HepG2 (cell line): ENCODE data around the gene NCBP1.

ENCODE experiments used
- AFF4 ChIP-seq: sonication (generic); formaldehyde crosslinking; IDR thresholded peaks from 2 replicates; pipeline ENCODE4 v1.4.0; 2020; ENCODE audit warnings: missing genetic modification reagents
- CHD4 ChIP-seq: fragments of 200-600 bp; sonication (generic); IDR thresholded peaks from 2 replicates; pipeline ENCODE4 v1.7.0; 2017; ENCODE audit warnings: mild to moderate bottlenecking, low read length, borderline replicate concordance
- HHEX ChIP-seq: IDR thresholded peaks from 2 replicates; pipeline ENCODE4 v1.6.1; 2016; ENCODE audit warnings: control low read depth
- JUN ChIP-seq: sonication (generic); formaldehyde crosslinking; IDR thresholded peaks from 2 replicates; pipeline ENCODE4 v1.4.0; 2020; ENCODE audit warnings: mild to moderate bottlenecking, missing genetic modification reagents
- MAF1 ChIP-seq: sonication (generic); formaldehyde crosslinking; IDR thresholded peaks from 2 replicates; pipeline ENCODE4 v1.5.0; 2020; ENCODE audit warnings: missing genetic modification reagents, borderline replicate concordance
- NFKBIZ ChIP-seq: IDR thresholded peaks from 2 replicates; pipeline ENCODE4 v1.6.1; 2018; ENCODE audit warnings: missing genetic modification reagents, missing compliant biosample characterization
- RELA ChIP-seq: sonication (generic); formaldehyde crosslinking; IDR thresholded peaks from 2 replicates; pipeline ENCODE4 v1.4.0; 2020; ENCODE audit warnings: missing genetic modification reagents
- RFX3 ChIP-seq: IDR thresholded peaks from 2 replicates; pipeline ENCODE4 v1.6.1; 2016; ENCODE audit warnings: missing biosample characterization, missing genetic modification reagents
- SMC3 ChIP-seq: IDR thresholded peaks from 2 replicates; pipeline ENCODE4 v1.6.1; 2011; ENCODE audit warnings: low read length, improper control_type of control experiment
- ZFP1 ChIP-seq: IDR thresholded peaks from 2 replicates; pipeline ENCODE4 v1.6.1; 2016
- ZNF317 ChIP-seq: sonication (generic); formaldehyde crosslinking; IDR thresholded peaks from 2 replicates; pipeline ENCODE4 v1.5.0; 2020; ENCODE audit warnings: mild to moderate bottlenecking, missing genetic modification reagents
- TF ChIP-seq, protein P1 (sequence below), 2 experiments: sonication (generic) in 1 of 2; formaldehyde crosslinking in 1 of 2; IDR thresholded peaks; 2 replicates each; pipeline versions ENCODE4 v1.5.1 to v1.6.1; 2011 to 2020; ENCODE audit warnings: borderline replicate concordance in 1 of 2, low read depth in 1 of 2, low read length in 1 of 2, mild to moderate bottlenecking in 1 of 2, missing genetic modification reagents in 1 of 2, moderate library complexity in 1 of 2

DNA sequence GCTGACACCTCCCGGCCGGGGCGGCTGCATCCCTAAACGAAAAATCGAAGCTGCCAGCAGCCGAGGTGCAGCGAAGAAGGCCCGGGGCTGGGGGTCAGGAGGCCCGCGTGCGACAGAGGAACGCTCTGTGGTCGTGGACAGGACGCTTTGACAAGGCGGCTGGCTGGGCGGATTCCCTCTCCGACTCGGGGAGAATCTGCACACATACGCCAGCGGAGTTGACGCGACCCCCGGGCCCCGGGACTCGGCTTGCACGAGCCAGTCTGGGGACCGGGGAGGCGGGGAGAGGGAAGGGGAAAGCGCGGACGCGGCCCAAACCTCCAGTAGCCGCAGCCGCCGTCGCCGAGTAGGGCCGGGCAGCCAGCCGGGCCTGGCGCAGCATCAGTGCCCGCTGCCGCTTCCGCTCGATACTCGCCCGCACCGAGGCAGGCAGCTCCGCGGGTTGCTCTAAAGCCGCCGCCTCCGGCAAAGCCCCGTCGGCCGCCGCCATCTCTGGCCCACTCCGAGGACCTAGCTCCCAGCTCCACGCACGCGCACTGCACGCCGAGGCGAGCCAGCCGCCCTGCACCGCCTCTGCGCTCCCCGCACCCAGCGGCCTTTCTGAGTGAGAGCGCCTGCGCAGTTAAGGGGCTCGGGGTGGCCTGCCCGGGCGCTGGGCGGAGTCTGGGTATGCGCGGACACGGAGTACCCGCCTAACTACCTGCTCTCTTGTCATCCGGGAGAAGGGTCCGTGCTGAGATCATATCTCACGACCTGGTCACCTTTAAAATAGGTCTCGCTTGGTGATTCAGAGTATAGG lies 63.4 kb downstream of the NCBP1 start, which contains the start of gene XPA:
- TF ChIP-seq CHD4 (no peak), ZFP1 (CRISPR knock-in tag) (no peak), JUN (CRISPR knock-in tag) (no peak), RELA (CRISPR knock-in tag) (0 out of 2 replicates have a peak, but pooled peaks have one; percentile 62), NFKBIZ (CRISPR knock-in tag) (peak; percentile 69; the same call in 1 of the 2 replicates), RFX3 (CRISPR knock-in tag) (no peak), HHEX (CRISPR knock-in tag) (no peak), ZNF317 (CRISPR knock-in tag) (no peak), AFF4 (CRISPR knock-in tag) (no peak), SMC3 (no peak), MAF1 (CRISPR knock-in tag) (no peak)
- TF ChIP-seq, protein P1, sequence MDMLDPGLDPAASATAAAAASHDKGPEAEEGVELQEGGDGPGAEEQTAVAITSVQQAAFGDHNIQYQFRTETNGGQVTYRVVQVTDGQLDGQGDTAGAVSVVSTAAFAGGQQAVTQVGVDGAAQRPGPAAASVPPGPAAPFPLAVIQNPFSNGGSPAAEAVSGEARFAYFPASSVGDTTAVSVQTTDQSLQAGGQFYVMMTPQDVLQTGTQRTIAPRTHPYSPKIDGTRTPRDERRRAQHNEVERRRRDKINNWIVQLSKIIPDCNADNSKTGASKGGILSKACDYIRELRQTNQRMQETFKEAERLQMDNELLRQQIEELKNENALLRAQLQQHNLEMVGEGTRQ (IDR thresholded peaks at IDR 0.05; ENCODE audit: low read depth, low read length), result no peak
- TF ChIP-seq, protein P1 (CRISPR knock-in tag; IDR thresholded peaks at IDR 0.05; ENCODE audit: borderline replicate concordance), result no peak
